LNCAP (cell line): Measurements from ENCODE around the gene MEGF11.

ENCODE experiments used
- CTCF ChIP-seq: fragments of 450-650 bp; IDR thresholded peaks from 2 replicates; pipeline ENCODE4 v1.5.1; 2017; ENCODE audit warnings: mild to moderate bottlenecking

The MEGF11 gene

GRCh38 chr15:66043264-66043663, 210.3 kb downstream of the MEGF11 start:
- no peak for TF ChIP-seq CTCF

- TF ChIP-seq CTCF, result no peak
These were observed 210.9 kb downstream of the MEGF11 start for GRCh38 chr15:66042624-66043023.

GRCh38 chr15:66041276-66041675, 212.3 kb downstream of the MEGF11 start:
- TF ChIP-seq CTCF, result no peak

GRCh38 chr15:66040211-66040892, 213.2 kb downstream of the MEGF11 start:
- no peak for TF ChIP-seq CTCF

- TF ChIP-seq CTCF, result no peak
These were observed 214.3 kb downstream of the MEGF11 start for GRCh38 chr15:66039117-66039871.

GRCh38 chr15:66038387-66039116, 215.0 kb downstream of the MEGF11 start:
- no peak for TF ChIP-seq CTCF

- no peak for TF ChIP-seq CTCF
These were observed 216.7 kb downstream of the MEGF11 start for GRCh38 chr15:66036859-66037258.
